Activated naive CD4-positive, alpha-beta T cell treated with anti-CD3 and anti-CD28 coated beads for 36 hours (primary cell): ENCODE results near the gene PRAC2. TPM values are rescaled to one million over a fixed set of nuclear protein-coding genes. Genes with fewer than 3 reads are reported as not detected.
"Not testable (repeated sequence)": the region's sequence is repeated elsewhere in the genome, so short reads cannot be mapped to it uniquely, and the experiment has no call there.

Source experiments
- CTCF ChIA-PET: fragments of 350-600 bp; sonication (Branson Sonifier 250); formaldehyde crosslinking; loops from one replicate; lab custom pipeline; 2021; ENCODE audit warnings: antibody characterized with exemption; lab: Charles Lee
- DNase-seq: peaks from one replicate; pipeline ENCODE4 v3.0.0-alpha.2; 2020
- H3K27ac Mint-ChIP-seq: one replicate; pipeline ENCODE4 v1.8.0; 2021; ENCODE audit warnings: mild to moderate bottlenecking, mixed read lengths
- H3K27me3 Mint-ChIP-seq: one replicate; pipeline ENCODE4 v1.8.0; 2021; ENCODE audit warnings: low read depth, mixed read lengths
- H3K36me3 Mint-ChIP-seq: one replicate; pipeline ENCODE4 v1.8.0; 2021; ENCODE audit warnings: low read depth, mixed read lengths
- H3K4me1 Mint-ChIP-seq: one replicate; pipeline ENCODE4 v1.8.0; 2021; ENCODE audit warnings: low read depth, mixed read lengths
- H3K4me3 Mint-ChIP-seq: one replicate; pipeline ENCODE4 v1.8.0; 2021; ENCODE audit warnings: mild to moderate bottlenecking, moderate library complexity, mixed read lengths
- H3K9me3 Mint-ChIP-seq: one replicate; pipeline ENCODE4 v1.8.0; 2021; ENCODE audit warnings: mixed read lengths
- intact Hi-C: fragments of 100-400 bp; cut with micrococcal nuclease; formaldehyde crosslinking; loops from one replicate; pipeline ENCODE4 v1.15.1; 2023
- total RNA-seq, 2 experiments: library from RNA; stranded (reverse); gene quantifications; one replicate each; pipeline ENCODE4 v1.2.3, GENCODE V29; 2021

PRAC2 gene
- total RNA-seq, 2 experiments from 2014 or later: not detected

GRCh38 chr17:48711128-48711527 lies 11.9 kb upstream of the PRAC2 start:
- Mint-ChIP-seq H3K4me3 (no peak overlapping the region), H3K9me3 (no peaks in the 10 kb centered on the region), H3K4me1 (no peaks in the 10 kb centered on the region), H3K27ac (no peak overlapping the region), H3K27me3 (peaks cover 44% of the 10 kb centered on the region), H3K36me3 (no peaks in the 10 kb centered on the region)
- no peak for DNase-seq
- intact Hi-C loops: no loop called here
- CTCF ChIA-PET: no interaction called here

GRCh38 chr17:48715496-48716399 lies 7.2 kb upstream of the PRAC2 start:
- peaks cover 13% of the 10 kb centered on the region for H3K4me1 Mint-ChIP-seq
- no peak for DNase-seq
- H3K27ac Mint-ChIP-seq: no peak overlapping the region

GRCh38 chr17:48716549-48716948 lies 6.4 kb upstream of the PRAC2 start:
- H3K9me3 Mint-ChIP-seq, H3K4me3 Mint-ChIP-seq, H3K36me3 Mint-ChIP-seq, intact Hi-C loops, DNase-seq, H3K27ac Mint-ChIP-seq, CTCF ChIA-PET: not testable (repeated sequence)
- H3K27me3 Mint-ChIP-seq: peaks cover 57% of the 10 kb centered on the region
- peaks cover 13% of the 10 kb centered on the region for H3K4me1 Mint-ChIP-seq

More at GRCh38 chr17:48715496-48716399, 7.2 kb upstream of the PRAC2 start:
- no peaks in the 10 kb centered on the region for H3K36me3 Mint-ChIP-seq
- CTCF ChIA-PET: interaction anchor here (0.7 to 1.1 kb wide), 3 partner anchors 9 to 317 kb away, joined by 3 to 8 read pairs (median 3); no protein-coding TSS in a partner anchor
- intact Hi-C loops: no loop called here
- peaks cover 52% of the 10 kb centered on the region for H3K27me3 Mint-ChIP-seq
- no peaks in the 10 kb centered on the region for H3K9me3 Mint-ChIP-seq
- no peak overlapping the region for H3K4me3 Mint-ChIP-seq

GRCh38 chr17:48717367-48718226 lies 5.4 kb upstream of the PRAC2 start:
- CTCF ChIA-PET: interaction anchor here (0.6 to 2.3 kb wide), 7 partner anchors 32 to 167 kb away, joined by 3 to 10 read pairs (median 4); no protein-coding TSS in a partner anchor
- peaks cover 64% of the 10 kb centered on the region for H3K27me3 Mint-ChIP-seq
- H3K9me3 Mint-ChIP-seq: no peaks in the 10 kb centered on the region
- DNase-seq: no peak
- peaks cover 13% of the 10 kb centered on the region for H3K4me1 Mint-ChIP-seq
- no peak overlapping the region for H3K27ac Mint-ChIP-seq
- intact Hi-C loops: loop anchor here (2.0 kb wide), 1 partner anchor 15 kb away; no protein-coding TSS in a partner anchor
- H3K4me3 Mint-ChIP-seq: no peak overlapping the region
- H3K36me3 Mint-ChIP-seq: no peaks in the 10 kb centered on the region

GRCh38 chr17:48718227-48718760 lies 4.7 kb upstream of the PRAC2 start:
- CTCF ChIA-PET: interaction anchor here (0.6 to 2.3 kb wide), 8 partner anchors 32 to 166 kb away, joined by 3 to 10 read pairs (median 4); no protein-coding TSS in a partner anchor
- Mint-ChIP-seq H3K27me3 (peaks cover 66% of the 10 kb centered on the region), H3K27ac (no peak overlapping the region), H3K9me3 (no peaks in the 10 kb centered on the region), H3K36me3 (no peaks in the 10 kb centered on the region), H3K4me1 (peaks cover 20% of the 10 kb centered on the region), H3K4me3 (no peak overlapping the region)
- intact Hi-C loops: loop anchor here (2.0 kb wide), 1 partner anchor 15 kb away; no protein-coding TSS in a partner anchor
- DNase-seq: no peak

GRCh38 chr17:48718761-48719641 lies 4.0 kb upstream of the PRAC2 start:
- peaks cover 70% of the 10 kb centered on the region for H3K27me3 Mint-ChIP-seq
- CTCF ChIA-PET: interaction anchor here (0.7 to 2.7 kb wide), 8 partner anchors 9 to 165 kb away, joined by 3 to 15 read pairs (median 3); no protein-coding TSS in a partner anchor
- intact Hi-C loops: loop anchor here (2.0 kb wide), 1 partner anchor 14 kb away; no protein-coding TSS in a partner anchor
- DNase-seq: no peak
- peak overlapping the region; percentile 47 for H3K4me3 Mint-ChIP-seq
- no peak overlapping the region for H3K27ac Mint-ChIP-seq
- H3K4me1 Mint-ChIP-seq: peaks cover 27% of the 10 kb centered on the region
- H3K9me3 Mint-ChIP-seq: no peaks in the 10 kb centered on the region
- no peaks in the 10 kb centered on the region for H3K36me3 Mint-ChIP-seq

- Mint-ChIP-seq H3K27ac (no peak overlapping the region), H3K27me3 (peaks cover 75% of the 10 kb centered on the region), H3K4me3 (no peak overlapping the region), H3K36me3 (no peaks in the 10 kb centered on the region), H3K4me1 (peaks cover 34% of the 10 kb centered on the region), H3K9me3 (no peaks in the 10 kb centered on the region)
- DNase-seq: no peak
- CTCF ChIA-PET: interaction anchor here (0.7 to 2.7 kb wide), 3 partner anchors 8 to 159 kb away, joined by 3 to 15 read pairs (median 4); no protein-coding TSS in a partner anchor
- intact Hi-C loops: loop anchor here (2.0 to 10.0 kb wide), 3 partner anchors 13 to 275 kb away; partner anchors contain the start of genes HOXB7 and IGF2BP1
These were observed 3.2 kb upstream of the PRAC2 start for GRCh38 chr17:48719642-48720265.

GRCh38 chr17:48720266-48721008 lies 2.5 kb upstream of the PRAC2 start:
- DNase-seq: no peak
- Mint-ChIP-seq H3K36me3 (no peaks in the 10 kb centered on the region), H3K27me3 (peaks cover 81% of the 10 kb centered on the region), H3K4me3 (no peak overlapping the region), H3K9me3 (no peaks in the 10 kb centered on the region), H3K4me1 (peaks cover 39% of the 10 kb centered on the region), H3K27ac (no peak overlapping the region)
- intact Hi-C loops: loop anchor here (5.0 to 10.0 kb wide), 2 partner anchors 108 to 274 kb away; partner anchors contain the start of genes HOXB7 and IGF2BP1
- CTCF ChIA-PET: interaction anchor here (0.6 to 2.7 kb wide), 6 partner anchors 15 to 159 kb away, joined by 3 to 15 read pairs (median 3); no protein-coding TSS in a partner anchor

- DNase-seq: no peak
- no peak overlapping the region for H3K27ac Mint-ChIP-seq
- no peak overlapping the region for H3K4me3 Mint-ChIP-seq
- CTCF ChIA-PET: interaction anchor here (0.6 to 2.7 kb wide), 6 partner anchors 14 to 158 kb away, joined by 3 to 15 read pairs (median 3); no protein-coding TSS in a partner anchor
- no peaks in the 10 kb centered on the region for H3K9me3 Mint-ChIP-seq
- H3K27me3 Mint-ChIP-seq: peaks cover 83% of the 10 kb centered on the region
- no peaks in the 10 kb centered on the region for H3K36me3 Mint-ChIP-seq
- peaks cover 39% of the 10 kb centered on the region for H3K4me1 Mint-ChIP-seq
- intact Hi-C loops: loop anchor here (5.0 to 10.0 kb wide), 2 partner anchors 109 to 274 kb away; partner anchors contain the start of genes HOXB7 and IGF2BP1
These were observed 2.0 kb upstream of the PRAC2 start for GRCh38 chr17:48721009-48721402.
